Retinal pigment epithelial cell (primary cell): ENCODE data around the gene SRP9.
A peak's percentile ranks its signal among the peaks of the same experiment; 100 is the strongest.

ENCODE experiments used
- DNase-seq: peaks from one replicate; pipeline ENCODE4 v3.0.0-alpha.2; 2010; ENCODE audit warnings: low read depth
- H3K4me3 ChIP-seq: 2 replicates; pipeline ENCODE4 v1.5.1; 2011; ENCODE audit warnings: mild to moderate bottlenecking, low read length, control low read depth, moderate library complexity
- TF ChIP-seq, protein P1 (sequence below): conservative IDR thresholded peaks from 2 replicates; pipeline ENCODE4 v1.5.1; 2011; ENCODE audit warnings: low read depth, low read length, control low read depth, inconsistent platforms

Gene SRP9

DNA sequence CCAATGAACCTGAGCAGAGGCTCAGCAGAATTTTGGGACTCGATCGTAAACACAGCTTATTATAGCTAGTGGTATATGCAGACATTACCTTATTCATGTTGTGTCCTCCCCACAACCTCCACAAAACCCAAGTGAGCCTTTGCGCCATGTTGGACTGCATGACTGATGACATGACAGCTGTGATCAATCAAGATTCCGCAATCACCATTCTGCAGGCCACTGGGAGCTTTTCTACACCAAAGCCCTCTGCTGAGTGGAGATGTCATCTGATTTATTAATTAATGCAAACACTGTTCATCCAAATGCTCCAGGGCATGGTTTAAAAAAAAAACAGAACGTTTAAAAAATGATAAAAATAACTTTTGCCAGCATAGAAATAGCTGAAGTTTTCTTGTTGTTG, 7.9 kb upstream of the SRP9 start:
- TF ChIP-seq, protein P1, sequence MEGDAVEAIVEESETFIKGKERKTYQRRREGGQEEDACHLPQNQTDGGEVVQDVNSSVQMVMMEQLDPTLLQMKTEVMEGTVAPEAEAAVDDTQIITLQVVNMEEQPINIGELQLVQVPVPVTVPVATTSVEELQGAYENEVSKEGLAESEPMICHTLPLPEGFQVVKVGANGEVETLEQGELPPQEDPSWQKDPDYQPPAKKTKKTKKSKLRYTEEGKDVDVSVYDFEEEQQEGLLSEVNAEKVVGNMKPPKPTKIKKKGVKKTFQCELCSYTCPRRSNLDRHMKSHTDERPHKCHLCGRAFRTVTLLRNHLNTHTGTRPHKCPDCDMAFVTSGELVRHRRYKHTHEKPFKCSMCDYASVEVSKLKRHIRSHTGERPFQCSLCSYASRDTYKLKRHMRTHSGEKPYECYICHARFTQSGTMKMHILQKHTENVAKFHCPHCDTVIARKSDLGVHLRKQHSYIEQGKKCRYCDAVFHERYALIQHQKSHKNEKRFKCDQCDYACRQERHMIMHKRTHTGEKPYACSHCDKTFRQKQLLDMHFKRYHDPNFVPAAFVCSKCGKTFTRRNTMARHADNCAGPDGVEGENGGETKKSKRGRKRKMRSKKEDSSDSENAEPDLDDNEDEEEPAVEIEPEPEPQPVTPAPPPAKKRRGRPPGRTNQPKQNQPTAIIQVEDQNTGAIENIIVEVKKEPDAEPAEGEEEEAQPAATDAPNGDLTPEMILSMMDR: no peak
- H3K4me3 ChIP-seq: no peak overlapping the region
- no peak for DNase-seq

DNA sequence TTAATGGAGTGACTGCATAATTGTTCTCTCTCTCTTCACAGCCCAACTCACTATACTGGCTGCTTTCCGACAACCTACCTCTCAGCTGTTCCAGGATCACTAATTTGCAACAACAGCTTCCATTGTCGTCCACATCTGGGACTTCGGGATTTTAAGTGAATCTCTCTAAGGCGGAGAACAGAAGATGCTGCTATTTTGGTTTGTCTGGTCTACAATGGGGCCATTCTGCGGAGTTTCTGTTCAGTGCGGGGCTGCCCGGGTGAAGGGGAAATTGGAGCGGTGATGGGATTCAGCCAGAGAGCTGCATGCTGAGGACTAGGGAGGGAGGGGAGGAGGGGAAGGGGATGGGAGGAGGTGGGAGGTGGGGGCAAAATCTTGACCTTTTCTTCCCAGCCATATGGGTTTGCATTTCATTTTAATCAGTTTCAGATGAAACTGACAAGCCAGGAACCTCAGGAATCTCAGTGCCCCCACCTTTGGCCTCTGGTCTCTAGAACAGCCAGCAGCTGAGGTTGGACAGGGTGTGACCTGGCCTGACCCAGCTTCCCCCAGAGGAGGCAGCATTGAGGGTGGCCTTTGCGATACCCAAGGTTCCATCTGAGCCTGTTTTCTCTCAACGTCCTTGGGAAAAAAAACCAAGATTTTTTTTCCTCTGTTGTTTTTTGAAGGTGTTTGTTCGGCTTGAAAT, 6.9 kb upstream of the SRP9 start:
- DNase-seq: no peak
- H3K4me3 ChIP-seq: no peak overlapping the region
- TF ChIP-seq, protein P1: no peak

DNA sequence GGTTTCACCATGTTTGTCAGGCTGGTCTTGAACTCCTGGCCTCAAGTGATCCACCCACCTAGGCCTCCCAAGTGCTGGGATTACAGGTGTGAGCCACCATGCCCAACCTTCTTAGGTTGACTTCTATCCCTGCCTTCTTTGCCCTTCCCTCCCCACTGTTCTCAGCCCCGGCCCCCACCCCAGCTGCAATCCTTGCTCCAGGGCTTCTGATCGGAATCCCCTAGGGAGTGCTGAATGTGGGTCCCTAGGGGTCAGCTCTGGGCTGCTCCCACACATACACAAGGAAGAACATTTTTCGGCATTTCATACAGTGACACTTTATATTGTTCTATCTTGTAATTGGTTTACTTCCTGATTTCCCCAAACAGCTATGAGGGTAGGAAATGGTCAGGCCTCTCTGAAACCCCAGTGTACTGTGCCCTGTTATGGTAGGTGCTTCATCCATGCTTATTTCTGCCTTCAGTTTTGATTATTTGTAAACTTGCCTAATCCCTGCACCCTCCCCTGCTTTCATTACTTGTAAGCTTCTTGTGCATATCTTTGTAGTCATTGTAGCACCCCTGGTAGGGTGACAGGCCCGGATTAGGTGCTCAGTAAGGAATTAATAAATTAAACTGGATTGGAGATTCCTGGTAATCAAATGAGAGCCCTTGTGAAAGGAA, 5.8 kb upstream of the SRP9 start:
- DNase-seq: no peak
- TF ChIP-seq, protein P1: no peak
- H3K4me3 ChIP-seq: no peak overlapping the region

DNA sequence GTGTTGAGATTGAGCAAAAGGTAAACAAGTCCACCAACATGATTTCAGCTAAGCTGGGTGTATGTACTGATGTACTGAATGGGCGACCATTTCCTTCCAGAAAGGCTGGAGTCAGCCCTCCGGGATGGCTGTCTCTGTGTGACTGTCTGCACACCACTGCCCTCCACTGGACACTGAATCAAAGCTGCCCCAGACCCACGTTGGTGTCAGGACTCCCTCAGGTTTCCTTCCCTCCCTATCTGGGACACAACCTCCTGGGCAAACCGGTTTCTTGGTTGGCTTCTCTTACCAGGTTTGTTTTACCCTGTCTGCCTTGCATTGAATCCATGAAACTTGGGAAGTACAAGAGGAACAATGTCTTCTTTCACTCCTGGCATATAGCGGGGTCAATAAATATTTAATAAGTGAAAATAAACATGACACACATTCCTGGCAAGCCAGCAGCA, 5.3 kb upstream of the SRP9 start:
- H3K4me3 ChIP-seq: no peak overlapping the region
- peak; percentile 59 for DNase-seq

DNA sequence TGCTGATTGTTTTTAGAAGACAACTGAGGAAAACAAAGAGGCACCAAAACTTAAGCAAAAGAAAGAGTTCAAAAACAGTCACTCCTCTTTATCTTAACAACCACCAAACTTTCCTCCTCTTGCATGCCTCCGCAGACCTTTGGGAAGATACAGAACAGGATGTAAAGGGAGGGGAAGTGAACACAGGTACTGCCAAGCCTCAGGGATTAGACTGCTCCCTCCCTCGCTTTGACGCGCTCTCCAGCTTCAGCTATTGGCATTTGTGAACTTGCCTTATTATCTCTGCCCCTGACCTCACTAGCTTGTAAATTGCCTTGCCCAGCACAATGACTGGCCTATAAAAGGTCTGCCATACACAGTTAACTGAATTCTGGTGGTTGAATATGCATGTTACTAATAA, 4.8 kb upstream of the SRP9 start:
- no peak for DNase-seq
- no peak overlapping the region for H3K4me3 ChIP-seq
- TF ChIP-seq, protein P1: no peak

More for the DNA sequence above, 5.3 kb upstream of the SRP9 start:
- TF ChIP-seq, protein P1: peak; percentile 93

DNA sequence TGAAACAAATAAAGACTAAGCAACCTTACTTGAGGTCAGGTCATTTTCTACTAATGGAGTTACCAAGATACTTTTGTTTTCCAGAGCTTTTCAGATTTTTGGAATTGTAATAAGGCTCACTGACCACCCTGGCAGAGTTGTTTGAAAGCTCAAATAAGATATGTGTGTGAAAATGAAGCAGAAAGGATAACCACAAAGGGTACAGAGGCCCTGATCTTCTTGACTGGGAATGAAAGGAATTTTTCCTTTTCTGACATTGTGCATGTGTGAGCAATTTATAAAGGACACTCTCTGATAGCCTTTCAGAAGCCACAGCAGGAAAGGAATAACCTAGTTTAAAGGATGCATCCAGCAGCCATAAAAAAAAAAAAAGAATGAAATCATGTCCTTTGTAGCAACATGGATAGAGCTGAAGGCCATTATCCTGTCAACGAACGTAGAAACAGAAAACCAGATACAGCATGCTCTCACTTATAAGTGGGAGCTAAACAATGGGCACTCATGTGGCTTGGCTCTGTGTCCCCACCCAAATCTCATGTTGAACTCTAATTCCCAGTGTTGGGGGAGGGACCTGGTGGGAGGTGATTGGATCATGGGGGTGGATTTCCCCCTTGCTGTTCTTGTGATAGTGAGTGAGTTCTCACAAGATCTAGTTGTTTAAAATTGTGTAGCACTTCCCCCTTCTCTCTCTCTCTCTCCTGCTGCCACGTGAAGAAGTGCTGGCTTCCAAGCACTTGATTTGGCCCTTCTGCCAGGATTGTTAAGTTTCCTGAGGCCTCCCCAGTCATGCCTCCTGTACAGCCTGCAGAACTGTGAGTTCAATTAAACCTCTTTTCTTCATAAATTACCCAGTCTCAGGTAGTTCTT, 3.1 kb upstream of the SRP9 start:
- TF ChIP-seq, protein P1: no peak
- no peak for DNase-seq
- H3K4me3 ChIP-seq: no peak overlapping the region
